ENCODE data around the gene HBB.

The HBB gene

DNA sequence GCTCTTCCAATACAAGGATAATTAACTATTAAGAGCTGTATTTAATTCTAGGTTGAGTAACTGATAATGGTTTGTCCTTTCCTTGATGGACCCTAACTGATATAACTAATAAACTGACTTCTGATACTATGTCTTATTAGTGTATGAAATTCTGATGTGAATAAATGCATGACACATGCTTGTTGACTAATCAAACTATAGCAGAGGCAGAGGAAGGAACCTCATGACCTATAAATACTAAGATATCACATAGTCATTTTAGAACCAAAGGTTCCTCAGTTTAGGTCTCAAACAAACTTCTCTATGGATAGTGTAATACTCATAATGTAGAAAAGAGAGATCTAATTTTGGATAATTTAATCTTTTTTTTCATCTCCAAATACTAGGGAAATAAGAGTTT, 12.2 kb upstream of the HBB start:
- DNase-seq (ENCODE audit: extremely low read depth, low read depth) = no peak
- TF ChIP-seq, protein P1, sequence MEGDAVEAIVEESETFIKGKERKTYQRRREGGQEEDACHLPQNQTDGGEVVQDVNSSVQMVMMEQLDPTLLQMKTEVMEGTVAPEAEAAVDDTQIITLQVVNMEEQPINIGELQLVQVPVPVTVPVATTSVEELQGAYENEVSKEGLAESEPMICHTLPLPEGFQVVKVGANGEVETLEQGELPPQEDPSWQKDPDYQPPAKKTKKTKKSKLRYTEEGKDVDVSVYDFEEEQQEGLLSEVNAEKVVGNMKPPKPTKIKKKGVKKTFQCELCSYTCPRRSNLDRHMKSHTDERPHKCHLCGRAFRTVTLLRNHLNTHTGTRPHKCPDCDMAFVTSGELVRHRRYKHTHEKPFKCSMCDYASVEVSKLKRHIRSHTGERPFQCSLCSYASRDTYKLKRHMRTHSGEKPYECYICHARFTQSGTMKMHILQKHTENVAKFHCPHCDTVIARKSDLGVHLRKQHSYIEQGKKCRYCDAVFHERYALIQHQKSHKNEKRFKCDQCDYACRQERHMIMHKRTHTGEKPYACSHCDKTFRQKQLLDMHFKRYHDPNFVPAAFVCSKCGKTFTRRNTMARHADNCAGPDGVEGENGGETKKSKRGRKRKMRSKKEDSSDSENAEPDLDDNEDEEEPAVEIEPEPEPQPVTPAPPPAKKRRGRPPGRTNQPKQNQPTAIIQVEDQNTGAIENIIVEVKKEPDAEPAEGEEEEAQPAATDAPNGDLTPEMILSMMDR (IDR thresholded peaks at IDR 0.05; ENCODE audit: low read depth, low read length) = no peak

DNA sequence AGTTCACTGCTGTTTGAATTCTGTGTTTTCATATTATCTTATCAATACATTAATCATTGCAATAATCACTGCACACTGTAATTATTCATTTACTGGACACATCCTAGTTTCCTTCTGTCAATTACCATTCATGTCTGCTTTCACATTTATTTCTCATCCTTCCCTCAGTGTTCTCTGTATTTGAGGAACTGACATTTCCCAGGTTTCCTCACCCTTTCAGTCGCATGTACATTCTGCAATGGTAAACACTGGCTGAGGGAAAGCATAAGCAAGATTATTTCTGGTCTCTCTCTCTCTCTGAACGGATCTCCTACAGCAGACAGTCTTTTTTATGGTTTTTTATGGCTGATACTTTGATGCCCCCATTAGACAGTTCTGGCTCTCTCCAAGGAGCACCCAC, 11.6 kb upstream of the HBB start:
- DNase-seq (ENCODE audit: extremely low read depth, low read depth) = no peak
- TF ChIP-seq, protein P1 (IDR thresholded peaks at IDR 0.05; ENCODE audit: low read depth, low read length) = no peak

DNA sequence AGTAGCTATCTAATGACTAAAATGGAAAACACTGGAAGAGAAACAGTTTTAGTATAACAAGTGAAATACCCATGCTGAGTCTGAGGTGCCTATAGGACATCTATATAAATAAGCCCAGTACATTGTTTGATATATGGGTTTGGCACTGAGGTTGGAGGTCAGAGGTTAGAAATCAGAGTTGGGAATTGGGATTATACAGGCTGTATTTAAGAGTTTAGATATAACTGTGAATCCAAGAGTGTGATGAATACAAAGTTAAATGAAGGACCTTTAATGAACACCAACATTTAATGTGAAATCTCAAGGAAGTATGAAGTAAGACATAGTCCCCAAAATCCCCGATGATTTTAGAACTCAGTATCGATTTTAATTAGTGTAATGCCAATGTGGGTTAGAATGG, 10.5 kb upstream of the HBB start:
- TF ChIP-seq, protein P1 (IDR thresholded peaks at IDR 0.05; ENCODE audit: low read depth, low read length) = no peak
- DNase-seq (ENCODE audit: extremely low read depth, low read depth) = no peak

DNA sequence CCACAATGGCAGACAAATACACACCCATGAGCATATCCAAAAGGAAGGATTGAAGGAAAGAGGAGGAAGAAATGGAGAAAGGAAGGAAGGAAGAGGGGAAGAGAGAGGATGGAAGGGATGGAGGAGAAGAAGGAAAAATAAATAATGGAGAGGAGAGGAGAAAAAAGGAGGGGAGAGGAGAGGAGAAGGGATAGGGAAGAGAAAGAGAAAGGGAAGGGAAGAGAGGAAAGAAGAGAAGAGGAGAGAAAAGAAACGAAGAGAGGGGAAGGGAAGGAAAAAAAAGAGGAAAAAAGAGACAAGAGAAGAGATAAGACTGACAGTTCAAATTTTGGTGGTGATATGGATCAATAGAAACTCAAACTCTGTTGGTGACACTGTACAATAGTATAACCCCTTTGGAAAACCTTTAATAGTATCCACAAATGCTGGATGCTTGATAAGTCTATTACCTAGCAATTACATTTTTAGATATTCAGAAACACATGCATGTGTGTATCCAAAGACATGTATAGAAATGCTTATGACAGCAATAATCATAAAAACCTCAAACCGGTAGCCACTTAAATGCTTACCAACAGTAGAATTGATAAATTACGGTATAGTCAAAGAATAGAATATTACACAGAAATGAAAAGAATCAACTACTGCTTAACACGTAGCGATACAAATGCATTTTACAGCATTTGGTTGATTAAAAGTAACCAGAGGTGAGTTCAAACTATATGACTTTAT, 8.7 kb upstream of the HBB start:
- TF ChIP-seq, protein P1 (IDR thresholded peaks at IDR 0.05; ENCODE audit: low read depth, low read length) = no peak
- no peak for DNase-seq (ENCODE audit: extremely low read depth, low read depth)

DNA sequence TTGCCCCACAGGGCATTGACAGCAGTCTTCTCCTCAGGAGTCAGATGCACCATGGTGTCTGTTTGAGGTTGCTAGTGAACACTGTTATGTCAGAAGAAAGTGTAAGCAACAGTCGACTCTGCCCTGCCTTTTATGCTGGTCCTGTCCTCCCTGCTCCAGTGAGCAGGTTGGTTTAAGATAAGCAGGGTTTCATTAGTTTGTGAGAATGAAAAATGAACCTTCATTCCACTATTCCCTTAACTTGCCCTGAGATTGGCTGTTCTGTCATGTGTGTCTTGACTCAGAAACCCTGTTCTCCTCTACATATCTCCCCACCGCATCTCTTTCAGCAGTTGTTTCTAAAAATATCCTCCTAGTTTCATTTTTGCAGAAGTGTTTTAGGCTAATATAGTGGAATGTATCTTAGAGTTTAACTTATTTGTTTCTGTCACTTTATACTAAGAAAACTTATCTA, 7.5 kb upstream of the HBB start, which contains the start of gene HBD:
HBD (minus strand) TSS at position 103 of the 454 bp plus-strand sequence; CDS start at position 53, 50 bp downstream.
- no peak for DNase-seq (ENCODE audit: extremely low read depth, low read depth)
- TF ChIP-seq, protein P1 (IDR thresholded peaks at IDR 0.05; ENCODE audit: low read depth, low read length) = no peak

DNA sequence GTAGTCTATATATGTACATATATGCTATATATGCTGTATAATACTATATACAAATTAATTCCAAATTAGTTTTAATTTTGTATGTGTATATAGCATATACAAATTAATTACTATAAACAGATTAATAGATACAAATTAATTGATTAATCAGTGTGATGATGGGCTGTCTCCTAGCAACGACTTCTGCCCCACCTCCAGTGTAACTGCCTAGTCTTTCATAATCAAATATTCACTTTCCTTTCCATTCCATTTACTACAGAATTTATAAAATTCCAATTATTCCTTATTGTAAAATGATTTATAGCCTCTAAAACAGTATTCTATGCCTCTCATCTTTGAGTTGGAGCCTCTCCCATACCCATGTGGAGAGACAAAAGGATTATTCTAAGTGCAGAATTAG, 6.4 kb upstream of the HBB start:
- TF ChIP-seq, protein P1 (IDR thresholded peaks at IDR 0.05; ENCODE audit: low read depth, low read length) = no peak
- DNase-seq (ENCODE audit: extremely low read depth, low read depth) = no peak

DNA sequence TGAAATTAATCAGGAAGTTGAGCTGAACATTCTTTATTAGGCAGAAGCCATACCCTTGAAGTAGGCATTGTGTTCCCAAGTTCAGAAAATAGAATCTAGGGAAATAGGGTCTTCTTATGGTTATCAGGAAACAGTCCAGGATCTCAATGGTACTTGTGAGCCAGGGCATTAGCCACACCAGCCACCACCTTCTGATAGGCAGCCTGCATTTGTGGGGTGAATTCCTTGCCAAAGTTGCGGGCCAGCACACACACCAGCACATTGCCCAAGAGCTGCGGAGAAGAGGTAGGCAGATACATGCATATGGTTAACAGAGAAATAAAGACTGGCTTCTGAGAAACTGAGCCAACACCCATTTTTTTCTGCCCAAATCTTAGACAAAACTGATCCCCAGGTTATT, 6.0 kb upstream of the HBB start:
- TF ChIP-seq, protein P1 (IDR thresholded peaks at IDR 0.05; ENCODE audit: low read depth, low read length) = no peak
- no peak for DNase-seq (ENCODE audit: extremely low read depth, low read depth)
